HepG2 (cell line): ENCODE results near the gene CLASP1. TPM values are rescaled to one million over a fixed set of nuclear protein-coding genes. Genes with fewer than 3 reads are reported as not detected.

Experiments
- ATAC-seq: fragments of 200-7000 bp; cut with Tn5 transposase; 3 replicates; pipeline ENCODE4 v1.9.1; 2020; ENCODE audit warnings: mild to moderate bottlenecking, moderate library complexity
- BruUV-seq: library from RNA; stranded (reverse); fragments of 400-500 nt; replicated peaks from 2 replicates; lab custom pipeline; 2021; lab: Mats Ljungman, UMichigan
- CTCF ChIA-PET: fragments of 300-600 bp; formaldehyde crosslinking; extraction: SDS; loops from one replicate; lab custom pipeline; 2021; ENCODE audit warnings: low total read pairs, inconsistent platforms, low intra/inter-chr PET ratio; lab: Yijun Ruan, JAX
- POLR2A ChIA-PET: fragments of 350-600 bp; sonication (Branson Sonifier 250); formaldehyde crosslinking; loops from one replicate; lab custom pipeline; 2020; ENCODE audit warnings: antibody characterized with exemption, inconsistent platforms; lab: Yijun Ruan, JAX
- DNase-seq: peaks from one replicate; pipeline ENCODE4 v3.0.0-alpha.2; 2015; ENCODE audit warnings: low spot score
- FAIRE-seq: peaks from 3 replicates; lab custom pipeline; 2011; peaks lifted over from hg19 to GRCh38; lab: Jason Lieb, UNC
- H2AFZ ChIP-seq: one replicate; pipeline ENCODE4 v1.6.1; 2011; ENCODE audit warnings: low read length, inconsistent platforms
- H3K27ac ChIP-seq: fragments of 300-600 bp; 3 replicates; pipeline ENCODE4 v1.8.0; 2011; ENCODE audit warnings: mixed run types, mild to moderate bottlenecking, mixed read lengths, low read length, inconsistent platforms; ENCODE audit not compliant: insufficient read depth; ENCODE audit errors: extremely low read length
- H3K27me3 ChIP-seq, 2 experiments: fragments of 200-600 bp in 1 of 2; 2 replicates in 1 of 2; 3 replicates in 1 of 2; pipeline versions ENCODE4 v1.6.0 to v1.8.0; 2011; ENCODE audit warnings: low read length in 2 of 2, mild to moderate bottlenecking in 2 of 2, moderate library complexity in 2 of 2, inconsistent platforms in 1 of 2; ENCODE audit not compliant: insufficient read depth in 2 of 2, control insufficient read depth in 1 of 2
- H3K36me3 ChIP-seq, 2 experiments: fragments of 200-600 bp in 1 of 2; replicated peaks in 1 of 2; 2 replicates in 1 of 2; 3 replicates in 1 of 2; pipeline versions ENCODE4 v1.5.1 to v1.8.0; 2011; ENCODE audit warnings: low read length in 2 of 2, inconsistent platforms in 1 of 2; ENCODE audit not compliant: insufficient read depth in 2 of 2, control insufficient read depth in 1 of 2
- H3K4me1 ChIP-seq: 2 replicates; pipeline ENCODE4 v1.5.1; 2012; ENCODE audit warnings: low read length, inconsistent platforms; ENCODE audit not compliant: insufficient read depth
- H3K4me2 ChIP-seq: 2 replicates; pipeline ENCODE4 v1.6.0; 2011; ENCODE audit warnings: low read depth, low read length, inconsistent platforms
- H3K4me3 ChIP-seq, 3 experiments: fragments of 200-600 bp in 1 of 3; sonication (generic), shearing (Covaris generic) in 1 of 3; replicated peaks in 1 of 3; 2 replicates each; pipeline ENCODE4 v1.5.1; 2011 to 2016; ENCODE audit warnings: low read length in 3 of 3, inconsistent platforms in 2 of 3, low read depth in 2 of 3, mild to moderate bottlenecking in 2 of 3, control low read depth in 1 of 3, mixed read lengths in 1 of 3; ENCODE audit not compliant: insufficient read depth in 1 of 3
- H3K79me2 ChIP-seq: one replicate; pipeline ENCODE4 v1.6.1; 2011; ENCODE audit warnings: low read length, inconsistent platforms; ENCODE audit not compliant: insufficient read depth
- H3K9ac ChIP-seq: 2 replicates; pipeline ENCODE4 v1.6.0; 2011; ENCODE audit warnings: mild to moderate bottlenecking, low read depth, low read length, inconsistent platforms; ENCODE audit not compliant: insufficient read depth
- H3K9me3 ChIP-seq: 2 replicates; pipeline ENCODE4 v1.5.1; 2012; ENCODE audit warnings: mild to moderate bottlenecking, low read length
- H4K20me1 ChIP-seq: 2 replicates; pipeline ENCODE4 v1.6.0; 2011; ENCODE audit warnings: inconsistent platforms, mild to moderate bottlenecking, low read length, moderate library complexity; ENCODE audit not compliant: insufficient read depth
- GABPB1 ChIP-seq: IDR thresholded peaks from 2 replicates; pipeline ENCODE4 v1.6.1; 2016; ENCODE audit warnings: mild to moderate bottlenecking, missing genetic modification reagents, moderate library complexity, missing compliant biosample characterization
- POLR2G ChIP-seq: fragments of 200-400 bp; formaldehyde crosslinking; IDR thresholded peaks from 2 replicates; pipeline ENCODE4 v1.6.1; 2018; ENCODE audit warnings: mild to moderate bottlenecking, low read depth, low read length, moderate library complexity
- ZBTB42 ChIP-seq: sonication (generic); formaldehyde crosslinking; IDR thresholded peaks from 2 replicates; pipeline ENCODE4 v1.5.0; 2020; ENCODE audit warnings: mild to moderate bottlenecking, missing genetic modification reagents
- ZNF703 ChIP-seq: sonication (generic); formaldehyde crosslinking; IDR thresholded peaks from 2 replicates; pipeline ENCODE4 v1.5.1; 2020; ENCODE audit warnings: missing genetic modification reagents, mild to moderate bottlenecking, moderate library complexity, borderline replicate concordance
- WGBS: methylation state at CpG from one replicate; pipeline ENCODE4 v1.1.6; 2017; ENCODE audit warnings: low lambda C conversion rate; 5-methylcytosine and 5-hydroxymethylcytosine counted together
- in situ Hi-C: cut with HindIII; loops from 2 replicates; pipeline ENCODE4 v1.10.0; 2017; ENCODE audit warnings: low pct_unique_long_range_greater_than_20kb; ENCODE audit not compliant: extremely low pct_ligation_motif_present
- intact Hi-C: fragments of 100-400 bp; cut with micrococcal nuclease; formaldehyde crosslinking; loops from one replicate; pipeline ENCODE4 v1.10.0; 2022; ENCODE audit not compliant: unreplicated experiment
- polyA plus RNA-seq, 8 experiments: library from polyadenylated mRNA; depleted of rRNA in 3 of 8; stranded (reverse) in 7 of 8; unstranded in 1 of 8; fragments of >200 nt; fragmentation: Illumina TruSeq in 4 of 8; extraction: Trizol in 4 of 8; gene quantifications; 2 replicates each; pipeline versions ENCODE4 v1.2.1 to v1.2.3, GENCODE V29; 2011 to 2016; ENCODE audit warnings: low read depth in 4 of 8, missing spikeins in 1 of 8, mixed read lengths in 1 of 8; ENCODE audit not compliant: insufficient read depth in 1 of 8
- total RNA-seq, 5 experiments: library from RNA; depleted of rRNA; stranded (reverse); fragments of >200 nt; fragmentation: Illumina TruSeq; extraction: Trizol; gene quantifications; 2 replicates each; pipeline ENCODE4 v1.2.3, GENCODE V29; 2016; ENCODE audit warnings: low read depth in 1 of 5
- TF ChIP-seq, protein P1 (sequence below): sonication (generic); formaldehyde crosslinking; IDR thresholded peaks from 2 replicates; pipeline ENCODE4 v1.4.0; 2020; ENCODE audit warnings: missing genetic modification reagents, borderline replicate concordance
- TF ChIP-seq, protein P2 (sequence below): sonication (generic); formaldehyde crosslinking; IDR thresholded peaks from 2 replicates; pipeline ENCODE4 v1.5.1; 2020; ENCODE audit warnings: missing genetic modification reagents, mild to moderate bottlenecking, borderline replicate concordance
- TF ChIP-seq, protein P3 (sequence below), 2 experiments: fragments of 450-650 bp in 1 of 2; sonication (generic) in 1 of 2; formaldehyde crosslinking; IDR thresholded peaks; 2 replicates each; pipeline versions ENCODE4 v1.5.0 to v1.8.0; 2020 to 2022; ENCODE audit warnings: mild to moderate bottlenecking in 1 of 2, missing genetic modification reagents in 1 of 2
- TF ChIP-seq, protein P4 (sequence below): sonication (generic); formaldehyde crosslinking; IDR thresholded peaks from 2 replicates; pipeline ENCODE4 v1.4.0; 2020; ENCODE audit warnings: missing genetic modification reagents
- TF ChIP-seq, protein P5 (sequence below): sonication (generic); formaldehyde crosslinking; IDR thresholded peaks from 2 replicates; pipeline ENCODE4 v1.4.0; 2020; ENCODE audit warnings: mild to moderate bottlenecking, missing genetic modification reagents
- TF ChIP-seq, protein P6 (sequence below): IDR thresholded peaks from 2 replicates; pipeline ENCODE4 v1.6.1; 2018; ENCODE audit warnings: missing genetic modification reagents
- TF ChIP-seq, protein P7 (sequence below): IDR thresholded peaks from 2 replicates; pipeline ENCODE4 v1.6.1; 2016; ENCODE audit warnings: missing genetic modification reagents, missing compliant biosample characterization

CLASP1 gene
- total and polyA plus RNA-seq, 2 of the 13 experiments (the other 11 are each of a cell fraction or from before 2014, with no cell fraction given): 11.7 to 47.9 TPM

DNA sequence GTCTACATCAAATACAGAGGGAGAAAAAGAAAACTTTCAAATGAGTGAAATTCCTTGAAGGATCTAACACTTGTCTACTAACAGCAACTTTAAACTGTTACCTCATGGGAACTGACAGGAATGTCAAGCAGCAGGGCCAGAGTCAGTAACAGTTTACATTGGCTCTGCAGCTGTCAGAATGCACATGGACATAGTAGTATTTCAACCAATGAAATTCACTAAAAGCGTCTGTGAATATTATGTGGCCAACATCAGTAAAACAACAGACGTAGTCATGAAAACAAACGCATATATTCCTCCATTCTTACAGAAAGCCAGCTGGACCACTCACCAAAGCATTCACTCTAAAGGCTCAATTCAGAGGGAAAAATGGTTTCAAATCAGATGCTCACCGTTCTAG lies 197.9 kb downstream of the CLASP1 start:
- CTCF ChIA-PET: no interaction called here
- TF ChIP-seq, protein P1, sequence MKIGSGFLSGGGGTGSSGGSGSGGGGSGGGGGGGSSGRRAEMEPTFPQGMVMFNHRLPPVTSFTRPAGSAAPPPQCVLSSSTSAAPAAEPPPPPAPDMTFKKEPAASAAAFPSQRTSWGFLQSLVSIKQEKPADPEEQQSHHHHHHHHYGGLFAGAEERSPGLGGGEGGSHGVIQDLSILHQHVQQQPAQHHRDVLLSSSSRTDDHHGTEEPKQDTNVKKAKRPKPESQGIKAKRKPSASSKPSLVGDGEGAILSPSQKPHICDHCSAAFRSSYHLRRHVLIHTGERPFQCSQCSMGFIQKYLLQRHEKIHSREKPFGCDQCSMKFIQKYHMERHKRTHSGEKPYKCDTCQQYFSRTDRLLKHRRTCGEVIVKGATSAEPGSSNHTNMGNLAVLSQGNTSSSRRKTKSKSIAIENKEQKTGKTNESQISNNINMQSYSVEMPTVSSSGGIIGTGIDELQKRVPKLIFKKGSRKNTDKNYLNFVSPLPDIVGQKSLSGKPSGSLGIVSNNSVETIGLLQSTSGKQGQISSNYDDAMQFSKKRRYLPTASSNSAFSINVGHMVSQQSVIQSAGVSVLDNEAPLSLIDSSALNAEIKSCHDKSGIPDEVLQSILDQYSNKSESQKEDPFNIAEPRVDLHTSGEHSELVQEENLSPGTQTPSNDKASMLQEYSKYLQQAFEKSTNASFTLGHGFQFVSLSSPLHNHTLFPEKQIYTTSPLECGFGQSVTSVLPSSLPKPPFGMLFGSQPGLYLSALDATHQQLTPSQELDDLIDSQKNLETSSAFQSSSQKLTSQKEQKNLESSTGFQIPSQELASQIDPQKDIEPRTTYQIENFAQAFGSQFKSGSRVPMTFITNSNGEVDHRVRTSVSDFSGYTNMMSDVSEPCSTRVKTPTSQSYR (CRISPR knock-in tag): no peak
- TF ChIP-seq, protein P2, sequence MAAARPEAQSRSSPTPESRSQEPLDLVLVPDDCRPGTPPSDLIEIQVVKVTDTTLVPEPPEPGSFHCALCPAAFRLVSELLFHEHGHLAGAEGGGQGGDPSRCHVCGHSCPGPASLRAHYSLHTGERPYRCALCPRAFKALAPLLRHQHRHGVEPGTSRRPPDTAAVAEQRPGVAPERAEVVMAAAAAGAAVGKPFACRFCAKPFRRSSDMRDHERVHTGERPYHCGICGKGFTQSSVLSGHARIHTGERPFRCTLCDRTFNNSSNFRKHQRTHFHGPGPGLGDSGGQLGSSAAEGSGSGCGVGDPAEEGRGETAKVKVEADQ (CRISPR knock-in tag): no peak
- TF ChIP-seq, protein P3, sequence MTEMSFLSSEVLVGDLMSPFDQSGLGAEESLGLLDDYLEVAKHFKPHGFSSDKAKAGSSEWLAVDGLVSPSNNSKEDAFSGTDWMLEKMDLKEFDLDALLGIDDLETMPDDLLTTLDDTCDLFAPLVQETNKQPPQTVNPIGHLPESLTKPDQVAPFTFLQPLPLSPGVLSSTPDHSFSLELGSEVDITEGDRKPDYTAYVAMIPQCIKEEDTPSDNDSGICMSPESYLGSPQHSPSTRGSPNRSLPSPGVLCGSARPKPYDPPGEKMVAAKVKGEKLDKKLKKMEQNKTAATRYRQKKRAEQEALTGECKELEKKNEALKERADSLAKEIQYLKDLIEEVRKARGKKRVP (CRISPR knock-in tag; IDR thresholded peaks at IDR 0.05): no peak
- TF ChIP-seq, protein P4, sequence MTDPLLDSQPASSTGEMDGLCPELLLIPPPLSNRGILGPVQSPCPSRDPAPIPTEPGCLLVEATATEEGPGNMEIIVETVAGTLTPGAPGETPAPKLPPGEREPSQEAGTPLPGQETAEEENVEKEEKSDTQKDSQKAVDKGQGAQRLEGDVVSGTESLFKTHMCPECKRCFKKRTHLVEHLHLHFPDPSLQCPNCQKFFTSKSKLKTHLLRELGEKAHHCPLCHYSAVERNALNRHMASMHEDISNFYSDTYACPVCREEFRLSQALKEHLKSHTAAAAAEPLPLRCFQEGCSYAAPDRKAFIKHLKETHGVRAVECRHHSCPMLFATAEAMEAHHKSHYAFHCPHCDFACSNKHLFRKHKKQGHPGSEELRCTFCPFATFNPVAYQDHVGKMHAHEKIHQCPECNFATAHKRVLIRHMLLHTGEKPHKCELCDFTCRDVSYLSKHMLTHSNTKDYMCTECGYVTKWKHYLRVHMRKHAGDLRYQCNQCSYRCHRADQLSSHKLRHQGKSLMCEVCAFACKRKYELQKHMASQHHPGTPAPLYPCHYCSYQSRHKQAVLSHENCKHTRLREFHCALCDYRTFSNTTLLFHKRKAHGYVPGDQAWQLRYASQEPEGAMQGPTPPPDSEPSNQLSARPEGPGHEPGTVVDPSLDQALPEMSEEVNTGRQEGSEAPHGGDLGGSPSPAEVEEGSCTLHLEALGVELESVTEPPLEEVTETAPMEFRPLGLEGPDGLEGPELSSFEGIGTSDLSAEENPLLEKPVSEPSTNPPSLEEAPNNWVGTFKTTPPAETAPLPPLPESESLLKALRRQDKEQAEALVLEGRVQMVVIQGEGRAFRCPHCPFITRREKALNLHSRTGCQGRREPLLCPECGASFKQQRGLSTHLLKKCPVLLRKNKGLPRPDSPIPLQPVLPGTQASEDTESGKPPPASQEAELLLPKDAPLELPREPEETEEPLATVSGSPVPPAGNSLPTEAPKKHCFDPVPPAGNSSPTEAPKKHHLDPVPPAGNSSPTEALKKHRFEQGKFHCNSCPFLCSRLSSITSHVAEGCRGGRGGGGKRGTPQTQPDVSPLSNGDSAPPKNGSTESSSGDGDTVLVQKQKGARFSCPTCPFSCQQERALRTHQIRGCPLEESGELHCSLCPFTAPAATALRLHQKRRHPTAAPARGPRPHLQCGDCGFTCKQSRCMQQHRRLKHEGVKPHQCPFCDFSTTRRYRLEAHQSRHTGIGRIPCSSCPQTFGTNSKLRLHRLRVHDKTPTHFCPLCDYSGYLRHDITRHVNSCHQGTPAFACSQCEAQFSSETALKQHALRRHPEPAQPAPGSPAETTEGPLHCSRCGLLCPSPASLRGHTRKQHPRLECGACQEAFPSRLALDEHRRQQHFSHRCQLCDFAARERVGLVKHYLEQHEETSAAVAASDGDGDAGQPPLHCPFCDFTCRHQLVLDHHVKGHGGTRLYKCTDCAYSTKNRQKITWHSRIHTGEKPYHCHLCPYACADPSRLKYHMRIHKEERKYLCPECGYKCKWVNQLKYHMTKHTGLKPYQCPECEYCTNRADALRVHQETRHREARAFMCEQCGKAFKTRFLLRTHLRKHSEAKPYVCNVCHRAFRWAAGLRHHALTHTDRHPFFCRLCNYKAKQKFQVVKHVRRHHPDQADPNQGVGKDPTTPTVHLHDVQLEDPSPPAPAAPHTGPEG (CRISPR knock-in tag): no peak
- TF ChIP-seq, protein P5, sequence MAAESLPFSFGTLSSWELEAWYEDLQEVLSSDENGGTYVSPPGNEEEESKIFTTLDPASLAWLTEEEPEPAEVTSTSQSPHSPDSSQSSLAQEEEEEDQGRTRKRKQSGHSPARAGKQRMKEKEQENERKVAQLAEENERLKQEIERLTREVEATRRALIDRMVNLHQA (CRISPR knock-in tag): no peak
- TF ChIP-seq ZBTB42 (no peak), GABPB1 (CRISPR knock-in tag) (no peak), POLR2G (no peak), ZNF703 (CRISPR knock-in tag) (no peak)
- TF ChIP-seq, protein P6, sequence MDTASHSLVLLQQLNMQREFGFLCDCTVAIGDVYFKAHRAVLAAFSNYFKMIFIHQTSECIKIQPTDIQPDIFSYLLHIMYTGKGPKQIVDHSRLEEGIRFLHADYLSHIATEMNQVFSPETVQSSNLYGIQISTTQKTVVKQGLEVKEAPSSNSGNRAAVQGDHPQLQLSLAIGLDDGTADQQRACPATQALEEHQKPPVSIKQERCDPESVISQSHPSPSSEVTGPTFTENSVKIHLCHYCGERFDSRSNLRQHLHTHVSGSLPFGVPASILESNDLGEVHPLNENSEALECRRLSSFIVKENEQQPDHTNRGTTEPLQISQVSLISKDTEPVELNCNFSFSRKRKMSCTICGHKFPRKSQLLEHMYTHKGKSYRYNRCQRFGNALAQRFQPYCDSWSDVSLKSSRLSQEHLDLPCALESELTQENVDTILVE (CRISPR knock-in tag): no peak
- TF ChIP-seq, protein P7, sequence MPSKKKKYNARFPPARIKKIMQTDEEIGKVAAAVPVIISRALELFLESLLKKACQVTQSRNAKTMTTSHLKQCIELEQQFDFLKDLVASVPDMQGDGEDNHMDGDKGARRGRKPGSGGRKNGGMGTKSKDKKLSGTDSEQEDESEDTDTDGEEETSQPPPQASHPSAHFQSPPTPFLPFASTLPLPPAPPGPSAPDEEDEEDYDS (CRISPR knock-in tag): no peak

More for the DNA sequence above, 197.9 kb downstream of the CLASP1 start:
- intact Hi-C loops (no loop called here), in situ Hi-C loops (no loop called here)
- Histone ChIP-seq H3K4me3 (no peak overlapping the region), H3K79me2 (no peaks in the 10 kb centered on the region), H4K20me1 (no peaks in the 10 kb centered on the region), H2AFZ (no peak overlapping the region), H3K4me2 (no peak overlapping the region), H3K36me3 (peaks cover 38 to 80% of the 10 kb centered on the region in 2 experiments), H3K27me3 (no peaks in the 10 kb centered on the region), H3K9ac (no peak overlapping the region), H3K27ac (no peak overlapping the region), H3K9me3 (no peaks in the 10 kb centered on the region), H3K4me1 (no peaks in the 10 kb centered on the region)
- BruUV-seq: no TSS peak
- WGBS: 98% methylated on average over 4 of the region's 4 CpGs
- POLR2A ChIA-PET: no interaction called here
- DNase-seq (no peak), FAIRE-seq (no peak), ATAC-seq (no peak)
